ENCODE data around the gene SON.

SON gene

DNA sequence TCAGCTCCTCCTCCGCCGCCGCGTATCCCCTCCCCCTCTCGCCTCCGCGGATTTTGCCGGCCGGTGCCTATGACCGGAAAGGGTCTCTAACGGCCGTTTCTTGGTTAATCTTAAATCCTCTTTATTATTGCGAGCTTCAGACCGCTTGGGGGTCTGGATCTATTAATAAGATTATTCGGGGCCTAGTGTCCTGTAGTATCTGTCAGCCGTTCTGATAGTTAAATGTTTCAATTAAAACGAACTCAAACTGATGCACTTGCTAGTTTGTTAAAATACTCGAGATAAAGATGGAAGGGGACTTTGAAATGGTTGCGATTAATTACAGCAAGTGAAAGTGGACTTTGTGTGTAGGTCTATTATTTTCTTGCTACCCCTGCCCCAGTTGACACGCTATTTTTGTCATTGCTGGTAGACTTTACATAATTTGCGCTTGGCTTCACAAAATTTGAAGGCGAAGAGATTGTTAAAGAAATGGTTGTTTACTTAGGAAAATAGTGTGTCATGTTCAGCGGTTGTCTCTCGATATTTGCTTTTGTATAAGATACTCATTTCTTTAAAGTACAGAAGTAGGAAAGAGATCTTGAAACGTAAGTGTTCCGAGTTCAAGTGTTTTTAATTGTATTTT is 779 bp downstream of the SON start:
- DNase-seq (ENCODE audit: low spot score): peak; percentile 54

DNA sequence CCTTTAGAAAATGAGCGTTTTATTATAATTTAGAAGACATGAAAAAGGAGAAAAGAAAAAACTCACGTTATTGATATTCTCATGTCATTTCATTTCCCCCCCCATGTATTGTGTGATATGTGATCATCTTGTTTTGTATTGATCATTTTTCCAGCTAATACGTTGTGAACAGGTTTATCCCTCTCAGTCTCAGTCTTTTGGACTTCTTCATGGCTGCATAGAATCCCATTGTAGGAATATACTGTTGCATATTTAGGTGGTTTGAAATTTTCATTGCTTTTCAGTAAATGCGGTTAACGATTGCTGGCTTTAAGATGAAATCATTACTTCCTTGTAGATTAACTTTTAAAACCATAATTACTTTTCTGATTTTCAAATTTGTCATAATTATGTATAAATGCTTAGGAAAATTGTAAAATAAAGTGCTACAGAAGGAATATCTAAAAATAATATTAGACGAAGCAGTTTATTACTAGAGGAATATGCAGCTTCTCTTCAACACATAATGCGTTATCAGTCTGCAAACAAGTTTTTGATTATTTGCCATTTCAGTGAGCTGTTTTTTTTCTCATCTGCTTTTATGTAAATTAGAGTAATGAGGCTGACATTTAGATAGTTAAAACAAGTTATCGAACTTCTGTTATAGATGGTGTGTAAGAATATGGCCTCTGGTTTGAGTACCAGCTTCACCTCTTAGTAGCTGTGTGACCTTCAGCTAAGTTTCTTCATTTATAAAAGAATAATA is 1.8 kb downstream of the SON start:
- no peak for DNase-seq (ENCODE audit: low spot score)

DNA sequence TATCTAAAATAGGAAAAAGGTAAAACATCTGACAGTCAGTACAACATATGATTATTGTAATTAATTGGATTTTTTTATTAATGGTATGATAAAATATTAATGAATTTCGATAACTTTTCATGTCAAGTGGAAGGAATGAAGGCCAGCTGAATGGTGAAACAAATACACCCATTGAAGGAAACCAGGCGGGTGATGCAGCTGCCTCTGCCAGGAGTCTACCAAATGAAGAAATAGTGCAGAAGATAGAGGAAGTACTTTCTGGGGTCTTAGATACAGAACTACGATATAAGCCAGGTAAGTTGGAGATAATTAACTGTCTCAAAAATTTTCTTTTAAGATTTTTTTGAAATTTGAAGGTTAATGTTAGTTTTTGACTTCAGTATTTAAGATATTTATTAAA is 3.2 kb downstream of the SON start:
- DNase-seq (ENCODE audit: low spot score): no peak

DNA sequence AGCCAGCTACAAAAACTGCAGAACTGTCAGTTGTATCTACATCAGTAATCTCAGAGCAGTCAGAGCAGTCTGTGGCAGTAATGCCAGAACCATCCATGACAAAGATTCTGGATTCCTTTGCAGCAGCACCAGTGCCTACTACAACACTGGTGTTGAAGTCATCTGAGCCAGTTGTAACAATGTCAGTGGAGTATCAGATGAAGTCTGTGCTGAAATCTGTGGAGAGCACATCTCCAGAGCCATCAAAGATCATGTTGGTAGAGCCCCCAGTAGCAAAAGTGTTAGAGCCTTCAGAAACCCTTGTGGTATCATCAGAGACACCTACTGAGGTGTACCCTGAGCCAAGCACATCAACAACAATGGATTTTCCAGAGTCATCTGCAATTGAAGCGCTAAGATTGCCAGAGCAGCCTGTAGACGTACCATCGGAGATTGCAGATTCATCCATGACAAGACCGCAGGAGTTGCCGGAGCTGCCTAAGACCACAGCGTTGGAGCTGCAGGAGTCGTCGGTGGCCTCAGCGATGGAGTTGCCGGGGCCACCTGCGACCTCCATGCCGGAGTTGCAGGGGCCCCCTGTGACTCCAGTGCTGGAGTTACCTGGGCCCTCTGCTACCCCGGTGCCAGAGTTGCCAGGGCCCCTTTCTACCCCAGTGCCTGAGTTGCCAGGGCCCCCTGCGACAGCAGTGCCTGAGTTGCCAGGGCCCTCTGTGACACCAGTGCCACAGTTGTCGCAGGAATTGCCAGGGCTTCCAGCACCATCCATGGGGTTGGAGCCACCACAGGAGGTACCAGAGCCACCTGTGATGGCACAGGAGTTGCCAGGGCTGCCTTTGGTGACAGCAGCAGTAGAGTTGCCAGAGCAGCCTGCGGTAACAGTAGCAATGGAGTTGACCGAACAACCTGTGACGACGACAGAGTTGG is 7.3 kb downstream of the SON start:
- no peak for DNase-seq (ENCODE audit: low spot score)

DNA sequence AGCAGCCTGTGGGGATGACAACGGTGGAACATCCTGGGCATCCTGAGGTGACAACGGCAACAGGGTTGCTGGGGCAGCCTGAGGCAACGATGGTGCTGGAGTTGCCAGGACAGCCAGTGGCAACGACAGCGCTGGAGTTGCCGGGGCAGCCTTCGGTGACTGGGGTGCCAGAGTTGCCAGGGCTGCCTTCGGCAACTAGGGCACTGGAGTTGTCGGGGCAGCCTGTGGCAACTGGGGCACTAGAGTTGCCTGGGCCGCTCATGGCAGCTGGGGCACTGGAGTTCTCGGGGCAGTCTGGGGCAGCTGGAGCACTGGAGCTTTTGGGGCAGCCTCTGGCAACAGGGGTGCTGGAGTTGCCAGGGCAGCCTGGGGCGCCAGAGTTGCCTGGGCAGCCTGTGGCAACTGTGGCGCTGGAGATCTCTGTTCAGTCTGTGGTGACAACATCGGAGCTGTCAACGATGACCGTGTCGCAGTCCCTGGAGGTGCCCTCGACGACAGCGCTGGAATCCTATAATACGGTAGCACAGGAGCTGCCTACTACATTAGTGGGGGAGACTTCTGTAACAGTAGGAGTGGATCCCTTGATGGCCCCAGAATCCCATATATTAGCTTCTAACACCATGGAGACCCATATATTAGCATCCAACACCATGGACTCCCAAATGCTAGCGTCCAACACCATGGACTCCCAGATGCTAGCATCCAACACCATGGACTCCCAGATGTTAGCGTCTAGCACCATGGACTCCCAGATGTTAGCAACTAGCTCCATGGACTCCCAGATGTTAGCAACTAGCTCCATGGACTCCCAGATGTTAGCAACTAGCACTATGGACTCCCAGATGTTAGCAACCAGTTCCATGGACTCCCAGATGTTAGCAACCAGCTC is 8.2 kb downstream of the SON start:
- DNase-seq (ENCODE audit: low spot score): no peak

DNA sequence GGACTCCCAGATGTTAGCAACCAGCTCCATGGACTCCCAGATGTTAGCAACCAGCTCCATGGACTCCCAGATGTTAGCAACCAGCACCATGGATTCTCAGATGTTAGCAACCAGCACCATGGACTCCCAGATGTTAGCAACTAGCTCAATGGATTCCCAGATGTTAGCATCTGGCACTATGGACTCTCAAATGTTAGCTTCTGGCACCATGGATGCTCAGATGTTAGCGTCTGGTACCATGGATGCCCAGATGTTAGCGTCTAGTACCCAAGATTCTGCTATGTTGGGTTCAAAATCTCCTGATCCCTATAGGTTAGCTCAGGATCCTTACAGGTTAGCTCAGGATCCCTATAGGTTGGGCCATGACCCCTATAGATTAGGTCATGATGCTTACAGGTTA is 8.8 kb downstream of the SON start:
- DNase-seq (ENCODE audit: low spot score): no peak

DNA sequence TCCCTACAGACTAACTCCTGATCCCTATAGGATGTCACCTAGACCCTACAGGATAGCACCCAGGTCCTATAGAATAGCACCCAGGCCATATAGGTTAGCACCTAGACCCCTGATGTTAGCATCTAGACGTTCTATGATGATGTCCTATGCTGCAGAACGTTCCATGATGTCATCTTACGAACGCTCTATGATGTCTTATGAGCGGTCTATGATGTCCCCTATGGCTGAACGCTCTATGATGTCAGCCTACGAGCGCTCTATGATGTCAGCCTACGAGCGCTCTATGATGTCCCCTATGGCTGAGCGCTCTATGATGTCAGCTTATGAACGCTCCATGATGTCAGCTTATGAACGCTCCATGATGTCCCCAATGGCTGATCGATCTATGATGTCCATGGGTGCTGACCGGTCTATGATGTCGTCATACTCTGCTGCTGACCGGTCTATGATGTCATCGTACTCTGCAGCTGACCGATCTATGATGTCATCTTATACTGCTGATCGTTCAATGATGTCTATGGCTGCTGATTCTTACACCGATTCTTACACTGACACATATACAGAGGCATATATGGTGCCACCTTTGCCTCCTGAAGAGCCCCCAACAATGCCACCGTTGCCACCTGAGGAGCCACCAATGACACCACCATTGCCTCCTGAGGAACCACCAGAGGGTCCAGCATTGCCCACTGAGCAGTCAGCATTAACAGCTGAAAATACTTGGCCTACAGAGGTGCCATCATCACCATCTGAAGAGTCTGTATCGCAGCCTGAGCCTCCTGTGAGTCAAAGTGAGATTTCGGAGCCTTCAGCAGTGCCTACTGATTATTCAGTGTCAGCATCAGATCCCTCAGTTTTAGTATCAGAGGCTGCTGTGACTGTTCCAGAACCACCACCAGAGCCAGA is 9.5 kb downstream of the SON start:
- DNase-seq (ENCODE audit: low spot score): no peak

DNA sequence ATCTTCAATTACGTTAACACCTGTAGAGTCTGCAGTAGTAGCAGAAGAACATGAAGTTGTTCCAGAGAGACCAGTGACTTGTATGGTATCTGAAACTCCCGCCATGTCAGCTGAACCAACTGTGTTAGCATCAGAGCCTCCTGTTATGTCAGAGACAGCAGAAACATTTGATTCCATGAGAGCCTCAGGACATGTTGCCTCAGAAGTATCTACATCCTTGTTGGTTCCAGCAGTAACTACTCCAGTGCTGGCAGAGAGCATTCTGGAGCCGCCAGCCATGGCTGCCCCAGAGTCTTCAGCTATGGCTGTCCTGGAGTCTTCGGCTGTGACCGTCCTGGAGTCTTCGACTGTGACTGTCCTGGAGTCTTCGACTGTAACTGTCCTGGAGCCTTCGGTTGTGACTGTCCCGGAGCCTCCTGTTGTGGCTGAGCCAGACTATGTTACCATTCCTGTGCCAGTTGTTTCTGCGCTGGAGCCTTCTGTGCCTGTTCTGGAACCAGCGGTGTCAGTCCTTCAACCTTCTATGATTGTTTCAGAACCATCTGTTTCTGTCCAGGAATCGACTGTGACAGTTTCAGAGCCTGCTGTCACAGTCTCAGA is 10.3 kb downstream of the SON start:
- DNase-seq (ENCODE audit: low spot score): no peak

DNA sequence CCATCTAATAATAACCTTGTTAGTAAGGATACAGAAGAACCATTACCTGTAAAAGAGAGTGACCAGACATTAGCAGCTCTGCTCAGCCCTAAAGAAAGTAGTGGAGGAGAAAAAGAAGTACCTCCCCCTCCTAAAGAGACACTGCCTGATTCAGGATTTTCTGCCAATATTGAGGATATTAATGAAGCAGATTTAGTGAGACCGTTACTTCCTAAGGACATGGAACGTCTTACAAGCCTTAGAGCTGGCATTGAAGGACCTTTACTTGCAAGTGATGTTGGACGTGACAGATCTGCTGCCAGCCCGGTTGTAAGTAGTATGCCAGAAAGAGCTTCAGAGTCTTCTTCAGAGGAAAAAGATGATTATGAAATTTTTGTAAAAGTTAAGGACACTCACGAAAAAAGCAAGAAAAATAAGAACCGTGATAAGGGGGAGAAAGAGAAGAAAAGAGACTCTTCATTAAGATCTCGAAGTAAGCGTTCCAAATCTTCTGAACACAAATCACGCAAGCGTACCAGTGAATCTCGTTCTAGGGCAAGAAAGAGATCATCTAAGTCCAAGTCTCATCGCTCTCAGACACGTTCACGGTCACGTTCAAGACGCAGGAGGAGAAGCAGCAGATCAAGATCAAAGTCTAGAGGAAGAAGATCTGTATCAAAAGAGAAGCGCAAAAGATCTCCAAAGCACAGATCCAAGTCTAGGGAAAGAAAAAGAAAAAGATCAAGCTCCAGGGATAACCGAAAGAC is 11.6 kb downstream of the SON start:
- DNase-seq (ENCODE audit: low spot score): no peak

DNA sequence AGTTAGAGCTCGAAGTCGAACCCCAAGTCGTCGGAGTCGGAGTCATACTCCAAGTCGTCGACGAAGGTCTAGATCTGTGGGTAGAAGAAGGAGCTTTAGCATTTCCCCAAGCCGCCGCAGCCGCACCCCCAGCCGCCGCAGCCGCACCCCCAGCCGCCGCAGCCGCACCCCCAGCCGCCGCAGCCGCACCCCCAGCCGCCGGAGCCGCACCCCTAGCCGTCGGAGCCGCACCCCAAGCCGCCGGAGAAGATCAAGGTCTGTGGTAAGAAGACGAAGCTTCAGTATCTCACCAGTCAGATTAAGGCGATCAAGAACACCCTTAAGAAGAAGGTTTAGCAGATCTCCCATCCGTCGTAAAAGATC is 12.1 kb downstream of the SON start:
- no peak for DNase-seq (ENCODE audit: low spot score)

DNA sequence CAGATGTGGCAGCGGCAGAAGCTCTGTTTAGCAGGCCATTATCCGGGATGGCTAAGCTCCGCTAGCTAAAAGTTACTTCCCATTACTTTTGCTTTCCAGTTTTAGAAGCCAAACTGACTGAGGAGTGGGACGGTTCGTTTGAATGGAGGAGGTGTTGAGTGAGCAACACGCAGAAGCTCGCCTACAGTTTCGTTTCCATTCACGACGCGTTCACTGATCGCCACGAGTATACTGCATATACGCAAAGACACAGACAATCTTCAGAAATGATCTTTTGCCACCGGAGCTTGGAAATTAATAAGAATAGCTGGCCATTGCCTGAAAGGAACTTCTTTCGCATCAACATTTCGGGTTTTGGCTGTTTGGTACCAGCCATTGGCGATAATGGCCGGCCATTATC is 14.6 kb downstream of the SON start:
- no peak for DNase-seq (ENCODE audit: low spot score)

DNA sequence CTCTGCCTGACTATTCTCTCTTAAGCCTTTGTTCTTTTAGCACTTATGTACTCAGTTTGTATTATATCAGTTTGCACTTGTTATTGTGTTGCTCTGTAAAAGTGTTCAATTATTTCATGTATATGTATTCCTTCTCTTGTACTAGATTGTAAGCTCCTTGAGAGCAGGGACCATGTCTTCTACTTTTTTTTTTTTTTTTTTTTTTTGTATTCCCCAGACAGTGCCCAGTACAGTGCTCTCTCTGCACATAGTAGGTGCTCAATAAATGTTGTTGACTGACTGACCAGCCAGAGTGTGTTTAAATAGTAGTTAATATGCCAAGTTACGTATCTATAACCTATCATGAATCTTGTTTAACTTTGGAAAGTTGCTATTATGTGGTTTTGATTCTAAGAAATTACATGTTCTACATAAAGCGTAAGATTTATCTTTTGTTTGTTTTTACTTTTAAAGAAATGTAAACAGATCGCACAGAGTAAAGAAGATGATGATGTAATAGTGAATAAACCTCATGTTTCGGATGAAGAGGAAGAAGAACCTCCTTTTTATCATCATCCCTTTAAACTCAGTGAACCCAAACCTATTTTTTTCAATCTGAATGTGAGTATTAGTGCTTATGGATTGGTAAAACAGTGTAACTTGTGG is 16.1 kb downstream of the SON start:
- no peak for DNase-seq (ENCODE audit: low spot score)

DNA sequence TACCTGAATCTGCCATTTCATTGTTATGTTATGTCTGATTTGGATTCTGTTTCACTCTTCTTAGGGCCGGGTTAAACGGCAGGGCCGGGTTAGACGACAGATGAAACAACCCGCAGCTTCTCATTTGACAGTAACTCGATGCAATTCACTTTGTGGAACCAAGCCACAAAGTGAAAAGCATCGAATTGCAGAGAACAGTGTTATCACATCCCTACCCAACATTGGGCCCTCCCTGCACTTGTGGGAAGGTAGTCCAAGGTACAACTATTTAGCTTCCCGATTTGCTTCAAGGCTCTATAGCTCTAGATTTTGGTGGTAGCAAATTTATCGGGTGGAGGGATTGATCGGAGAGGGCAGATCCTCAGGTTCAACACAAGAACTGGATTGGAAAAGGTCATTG is 17.0 kb downstream of the SON start:
- no peak for DNase-seq (ENCODE audit: low spot score)

DNA sequence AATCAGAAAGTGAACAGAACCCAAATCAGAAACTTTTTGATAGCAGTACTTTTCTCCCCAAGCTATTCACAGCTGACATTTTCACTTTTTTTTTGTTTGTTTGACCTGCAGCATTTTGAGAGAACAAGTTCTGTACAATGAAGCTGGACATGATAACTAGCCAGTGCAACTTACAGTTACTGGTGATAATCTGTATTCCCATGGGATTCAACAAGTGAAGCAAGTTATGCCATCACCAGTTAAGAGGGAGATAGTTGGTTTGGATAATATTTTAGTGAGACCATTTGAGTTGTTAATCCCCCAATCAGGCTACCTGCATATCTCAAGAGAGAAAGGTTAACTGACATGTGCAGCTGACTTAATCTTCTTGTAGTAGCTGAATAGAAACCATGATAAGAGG is 18.1 kb downstream of the SON start:
- DNase-seq (ENCODE audit: low spot score): no peak

DNA sequence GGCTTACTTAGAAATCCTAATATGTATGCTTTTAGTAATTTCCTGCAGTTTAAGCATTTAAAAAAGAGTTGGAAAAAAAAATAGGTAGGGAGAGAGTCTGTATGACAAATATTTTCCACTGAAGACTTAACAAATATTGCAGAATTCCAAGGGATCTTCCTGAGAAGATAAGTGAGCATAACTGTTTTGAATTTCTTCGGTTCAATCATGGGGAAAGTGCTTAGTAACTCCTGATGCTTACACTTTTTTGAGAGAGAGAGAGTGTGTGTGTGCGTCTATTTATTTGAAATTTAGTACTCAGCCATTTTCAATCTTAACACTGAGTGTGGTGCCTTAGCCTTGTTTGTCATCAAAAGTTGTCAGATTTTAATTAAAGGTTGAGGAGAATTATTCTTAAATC is 18.5 kb downstream of the SON start:
- DNase-seq (ENCODE audit: low spot score): no peak

DNA sequence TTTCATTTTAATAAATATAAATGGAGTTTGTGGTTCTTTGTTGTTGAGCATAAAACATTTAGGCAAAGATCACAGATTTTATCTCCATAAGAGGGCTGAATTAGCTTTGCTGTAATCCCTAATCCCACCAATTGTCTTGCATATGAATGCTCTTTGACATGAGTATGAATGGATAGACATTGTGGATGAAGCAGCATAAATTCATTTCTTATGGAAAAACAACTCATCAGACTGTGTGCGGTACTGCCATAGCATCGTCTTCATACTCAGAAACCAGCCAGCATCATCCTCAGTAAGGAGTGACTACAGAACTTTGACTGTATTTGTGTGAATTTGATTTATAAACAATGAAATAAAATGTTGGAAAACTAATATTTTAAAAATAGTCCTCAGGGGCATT is 19.6 kb downstream of the SON start:
- DNase-seq (ENCODE audit: low spot score): no peak

DNA sequence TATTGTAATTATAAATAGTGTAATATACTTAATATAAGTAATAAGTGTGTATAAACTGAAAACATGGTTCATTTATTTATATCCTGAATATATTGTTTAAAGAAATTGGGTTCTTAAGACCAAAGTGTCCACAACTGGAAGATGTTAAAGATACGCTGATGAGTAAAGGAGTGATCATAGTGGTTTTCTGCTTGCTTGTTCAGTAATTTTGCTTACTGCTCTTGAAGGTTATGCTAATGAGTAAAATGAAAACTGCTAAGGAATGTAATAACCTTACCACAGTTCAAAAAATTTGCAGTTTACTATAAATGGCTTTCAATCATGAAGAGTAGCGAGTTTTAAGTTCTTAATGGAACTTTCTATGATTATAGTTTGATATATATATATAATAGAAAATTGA is 23.7 kb downstream of the SON start:
- no peak for DNase-seq (ENCODE audit: low spot score)

DNA sequence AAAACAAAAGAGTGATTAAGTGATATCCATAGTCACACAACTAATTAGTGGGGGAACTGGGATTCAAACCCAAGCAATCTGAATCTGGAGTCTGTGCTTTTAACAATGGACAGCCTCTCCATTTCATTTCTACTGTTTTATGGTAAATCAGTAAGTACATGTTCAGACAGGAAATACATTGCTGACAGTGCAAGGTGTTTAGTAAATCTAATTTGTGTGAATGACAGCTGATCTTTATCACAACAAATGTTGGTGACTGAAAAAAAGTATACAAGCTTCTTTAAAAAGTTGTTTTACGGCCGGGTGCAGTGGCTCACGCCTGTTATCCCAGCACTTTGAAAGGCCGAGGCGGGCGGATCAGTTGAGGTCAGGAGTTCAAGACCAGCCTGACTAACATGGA is 25.1 kb downstream of the SON start:
- DNase-seq (ENCODE audit: low spot score): no peak

DNA sequence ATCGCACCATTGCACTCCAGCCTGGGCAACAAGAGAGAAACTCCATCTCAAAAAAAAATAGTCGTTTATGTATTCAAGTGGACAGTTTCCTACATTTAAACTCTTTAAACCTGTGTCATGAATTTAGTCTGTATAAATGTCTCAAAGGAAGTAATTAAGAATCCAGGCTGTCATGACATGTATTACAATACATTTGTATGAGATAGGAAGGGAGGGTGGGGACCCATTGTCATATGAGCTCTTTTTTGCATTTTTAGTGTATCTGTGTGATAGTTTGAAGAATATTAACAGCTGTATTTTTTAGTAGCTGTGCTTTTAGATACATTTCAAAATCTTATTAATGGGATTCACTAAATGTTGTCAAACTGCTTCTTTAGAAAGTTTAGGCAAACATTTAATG is 25.6 kb downstream of the SON start:
- DNase-seq (ENCODE audit: low spot score): no peak

Measured in iPS-NIHi11 (cell line).